HG02884 (cell line): Measurements from ENCODE around the gene MAGI1.
"Not testable (repeated sequence)": the region's sequence is repeated elsewhere in the genome, so short reads cannot be mapped to it uniquely, and the experiment has no call there.

Experiments
- ATAC-seq: cut with Tn5 transposase; IDR thresholded peaks from one replicate; pipeline ENCODE4 v1.9.1; 2021; ENCODE audit warnings: mild to moderate bottlenecking, moderate library complexity; ENCODE audit not compliant: unreplicated experiment

MAGI1 gene

GRCh38 chr3:65516998-65517397 lies 521.7 kb downstream of the MAGI1 start:
- ATAC-seq, result no peak

DNA sequence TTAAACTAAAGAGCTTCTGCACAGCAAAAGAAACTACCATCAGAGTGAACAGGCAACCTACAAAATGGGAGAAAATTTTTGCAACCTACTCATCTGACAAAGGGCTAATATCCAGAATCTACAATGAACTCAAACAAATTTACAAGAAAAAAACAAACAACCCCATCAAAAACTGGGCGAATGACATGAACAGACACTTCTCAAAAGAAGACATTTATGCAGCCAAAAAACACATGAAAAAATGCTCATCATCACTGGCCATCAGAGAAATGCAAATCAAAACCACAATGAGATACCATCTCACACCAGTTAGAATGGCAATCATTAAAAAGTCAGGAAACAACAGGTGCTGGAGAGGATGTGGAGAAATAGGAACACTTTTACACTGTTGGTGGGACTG lies 524.4 kb downstream of the MAGI1 start:
- ATAC-seq, result not testable (repeated sequence)

GRCh38 chr3:65509423-65509794 lies 529.3 kb downstream of the MAGI1 start:
- ATAC-seq, result not testable (repeated sequence)

- no peak for ATAC-seq
Observed at GRCh38 chr3:65508750-65509422, 529.8 kb downstream of the MAGI1 start.

DNA sequence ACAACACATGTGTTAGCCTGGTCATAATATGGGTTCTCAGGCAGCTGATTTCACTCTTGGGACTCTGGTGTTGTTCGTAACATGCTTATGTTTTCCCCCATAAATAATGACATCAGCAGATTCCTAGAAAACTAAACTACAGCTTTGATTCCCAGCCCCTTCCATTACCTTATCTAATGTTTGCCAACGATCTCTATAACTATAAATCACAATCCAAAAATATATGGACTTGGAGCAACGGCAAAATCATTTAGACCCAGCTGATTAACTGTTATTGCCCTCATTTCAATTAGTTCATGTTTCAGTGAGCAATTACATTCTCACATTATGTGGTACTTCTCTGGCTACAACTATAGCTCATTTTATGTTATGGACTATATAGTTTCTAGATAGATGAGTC lies 531.3 kb downstream of the MAGI1 start:
- ATAC-seq, result no peak

DNA sequence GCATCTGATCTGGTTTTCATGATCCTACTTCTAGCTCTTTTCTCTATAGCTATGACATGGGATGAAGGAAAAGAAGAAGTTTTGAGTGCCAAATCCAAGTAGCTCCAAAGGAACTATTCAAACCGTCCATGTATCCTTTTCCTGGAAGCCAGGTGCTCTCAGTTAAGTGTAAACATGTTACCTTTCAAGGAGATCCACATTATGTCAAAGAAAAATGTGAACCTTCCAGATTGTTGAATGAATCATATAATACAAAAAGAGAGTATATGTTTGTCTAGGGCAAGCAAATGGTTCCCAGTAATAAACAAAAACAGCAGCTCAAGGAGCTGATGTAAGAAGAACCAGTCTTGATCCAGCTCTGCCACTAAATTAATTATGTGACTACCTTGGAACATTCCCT lies 534.9 kb downstream of the MAGI1 start:
- ATAC-seq, result no peak

DNA sequence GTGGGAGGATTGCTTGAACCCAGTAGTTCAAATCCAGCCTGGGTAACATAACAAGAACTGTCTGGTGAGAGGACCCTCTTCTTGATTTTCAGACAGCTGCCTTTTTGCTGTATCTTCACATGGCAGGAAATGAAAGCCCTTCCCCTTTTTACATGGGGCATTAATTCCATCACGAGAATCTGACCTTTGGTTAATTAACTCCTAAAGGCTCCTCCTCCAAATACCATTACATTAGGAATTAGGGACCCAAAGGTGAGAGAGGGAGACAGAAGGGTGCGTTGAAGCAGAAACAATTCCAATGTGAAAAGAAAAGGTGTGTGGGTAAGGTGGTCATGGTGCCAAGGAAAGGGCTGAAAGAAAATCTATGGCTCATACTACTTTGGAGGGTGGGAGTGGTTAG lies 536.2 kb downstream of the MAGI1 start:
- no peak for ATAC-seq

DNA sequence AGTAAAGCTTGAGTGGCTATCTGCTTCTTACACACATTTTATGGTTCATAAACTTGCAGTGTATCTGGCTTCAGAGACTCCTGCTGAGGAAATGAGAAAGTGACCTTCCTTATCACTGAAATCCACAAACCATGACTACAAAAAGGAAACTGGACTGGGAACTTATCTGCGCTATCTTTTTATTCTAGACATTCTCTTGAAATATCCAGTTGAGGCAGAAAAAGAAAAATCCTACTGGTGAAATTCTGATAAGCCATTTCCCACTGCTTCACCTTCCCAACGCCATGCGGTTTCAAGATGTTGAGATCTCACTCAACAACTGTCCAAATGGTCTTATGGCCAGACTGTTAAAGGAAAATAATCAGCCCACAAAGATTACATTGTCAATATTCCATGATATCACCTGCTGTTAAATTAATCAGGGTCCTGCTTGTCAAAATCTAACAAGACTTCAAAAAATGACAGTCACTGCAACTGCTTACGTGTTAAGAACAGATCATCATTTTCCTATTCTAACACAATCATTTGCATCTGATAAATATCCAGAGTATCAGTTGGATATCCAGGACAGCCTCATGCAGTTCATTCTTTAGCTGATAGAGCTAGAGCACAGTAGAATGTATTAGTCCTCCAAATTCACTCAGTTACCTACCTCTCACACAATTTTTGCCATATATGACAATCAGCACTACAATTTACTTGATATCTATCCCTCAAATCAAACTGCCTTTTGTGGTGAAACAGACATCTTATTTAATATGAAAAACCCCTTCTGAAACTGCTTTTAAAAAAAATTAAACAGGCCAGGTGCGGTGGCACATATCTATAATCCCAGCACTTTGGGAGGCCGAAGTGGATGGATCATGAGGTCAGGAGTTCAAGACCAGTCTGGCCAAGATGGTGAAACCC lies 538.1 kb downstream of the MAGI1 start:
- no peak for ATAC-seq

- no peak for ATAC-seq
Observed at GRCh38 chr3:65497846-65498245, 540.9 kb downstream of the MAGI1 start.

DNA sequence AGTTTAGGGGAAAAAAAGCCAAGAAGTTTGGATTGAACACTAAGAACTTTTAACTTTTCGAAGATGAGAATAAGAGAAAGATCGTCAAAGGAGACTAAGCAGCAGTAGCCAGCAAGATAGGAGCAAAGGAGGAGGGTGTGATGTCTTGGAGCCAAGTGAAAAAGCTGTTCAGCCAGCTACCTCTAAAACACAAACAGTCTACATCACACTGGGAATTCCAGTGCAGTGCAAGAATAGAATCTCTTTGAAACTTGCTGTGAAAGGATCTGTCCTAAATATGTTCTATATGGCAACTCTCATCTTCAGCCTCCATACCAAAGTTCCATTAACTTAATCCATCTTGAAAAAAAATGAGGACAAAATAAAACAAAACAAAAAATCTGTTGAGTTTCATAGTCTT lies 541.5 kb downstream of the MAGI1 start:
- no peak for ATAC-seq

DNA sequence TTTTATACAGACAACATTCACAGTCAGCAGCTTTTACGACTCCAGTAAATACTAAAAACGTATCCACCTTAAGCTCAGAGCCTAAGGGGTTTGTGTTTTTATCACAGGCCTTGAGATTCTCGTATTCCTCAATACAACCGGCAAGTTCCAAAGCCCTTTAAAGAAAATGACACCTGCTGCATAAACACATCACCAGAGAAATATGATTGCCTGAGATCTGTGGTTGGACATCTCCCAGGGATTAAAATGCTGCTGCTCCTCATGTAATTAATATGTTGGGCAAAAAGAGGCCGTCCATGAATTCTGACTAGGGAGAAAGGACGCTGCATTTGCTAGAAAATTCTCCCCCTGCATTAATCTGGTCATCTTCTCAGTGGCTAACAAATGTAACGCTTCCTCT lies 544.8 kb downstream of the MAGI1 start:
- no peak for ATAC-seq

DNA sequence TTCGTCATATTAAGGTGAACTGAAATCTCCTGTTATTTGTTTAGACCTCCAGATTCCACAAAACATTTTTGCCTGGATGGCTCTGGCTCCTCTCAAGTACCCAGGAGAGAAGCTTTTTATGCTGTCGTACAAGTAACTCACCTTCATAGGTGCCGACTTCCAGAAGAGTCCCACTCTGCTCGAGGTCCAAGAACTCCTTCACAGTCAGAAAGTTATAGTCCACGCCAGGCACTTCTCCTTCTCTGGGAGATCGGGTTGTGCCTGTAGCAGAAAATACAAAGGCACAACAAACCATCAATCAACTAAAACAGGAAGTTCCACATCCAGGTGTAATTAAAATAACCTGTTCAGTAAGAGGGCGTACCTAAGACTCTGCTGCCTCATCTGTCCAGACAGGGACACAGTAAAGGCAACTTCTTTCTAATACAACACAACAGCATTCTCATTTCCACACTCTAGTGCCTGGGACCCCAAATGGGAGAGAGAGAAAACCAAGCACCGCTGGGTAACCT lies 545.3 kb downstream of the MAGI1 start:
- no peak for ATAC-seq

GRCh38 chr3:65492249-65492648 lies 546.5 kb downstream of the MAGI1 start:
- no peak for ATAC-seq

- ATAC-seq, result no peak
Observed at GRCh38 chr3:65490114-65490513, 548.6 kb downstream of the MAGI1 start.

- ATAC-seq, result no peak
Observed at GRCh38 chr3:65489253-65489652, 549.5 kb downstream of the MAGI1 start.

- ATAC-seq, result no peak
Observed at GRCh38 chr3:65485826-65486469, 552.8 kb downstream of the MAGI1 start.

DNA sequence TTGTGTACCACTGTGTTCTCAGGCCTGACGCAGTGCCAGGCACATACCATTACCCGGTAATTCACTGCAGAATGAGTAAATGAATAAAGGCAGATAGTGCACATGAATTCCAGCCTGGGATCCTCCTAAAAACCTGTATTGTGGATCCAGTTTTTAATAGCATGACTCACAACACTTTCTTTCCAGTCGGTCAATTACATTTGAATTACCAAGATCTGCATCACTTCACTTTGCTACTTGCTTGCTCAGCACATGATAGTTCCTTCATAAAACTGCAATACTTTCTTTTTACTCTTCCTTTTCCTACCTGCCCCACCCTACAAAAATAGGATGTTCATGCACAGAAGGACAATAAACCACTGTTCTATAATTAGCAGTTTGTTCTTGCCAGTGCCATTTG lies 553.8 kb downstream of the MAGI1 start:
- no peak for ATAC-seq

GRCh38 chr3:65483480-65483879 lies 555.2 kb downstream of the MAGI1 start:
- no peak for ATAC-seq

DNA sequence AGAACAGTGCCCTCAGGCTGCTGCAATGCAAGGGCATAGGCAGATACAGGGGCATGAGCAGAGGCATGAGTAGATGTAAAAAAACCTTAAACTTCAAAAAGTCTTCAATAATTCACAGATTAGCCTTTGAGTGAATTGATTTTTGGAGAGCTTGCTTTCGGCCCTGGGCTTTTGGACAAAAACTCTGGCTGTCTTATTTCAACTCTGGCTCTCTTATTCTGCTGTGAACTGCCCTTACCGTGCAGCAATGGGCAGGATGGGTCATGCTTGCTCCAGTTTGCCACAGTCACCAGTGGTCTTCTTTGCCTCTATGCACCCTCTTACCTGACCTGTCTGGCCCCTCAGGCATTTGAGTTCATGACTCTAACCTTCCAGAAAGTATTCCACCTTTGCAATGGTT lies 555.7 kb downstream of the MAGI1 start:
- ATAC-seq, result no peak

GRCh38 chr3:65481085-65481484 lies 557.6 kb downstream of the MAGI1 start:
- no peak for ATAC-seq

GRCh38 chr3:65479990-65480389 lies 558.7 kb downstream of the MAGI1 start:
- no peak for ATAC-seq
